Left kidney (tissue), 8 donors: Measurements from ENCODE around the gene SSBP3. TPM values are rescaled to one million over a fixed set of nuclear protein-coding genes. Genes with fewer than 3 reads are reported as not detected.
"Not testable (repeated sequence)": the region's sequence is repeated elsewhere in the genome, so short reads cannot be mapped to it uniquely, and the experiment has no call there.

Experiments used
- DNase-seq: peaks from one replicate; pipeline ENCODE4 v3.0.0-alpha.2; 2013
- long read RNA-seq, 8 donors: transcript quantifications; one replicate each; lab custom pipeline, GENCODE V29; 2026
- polyA plus RNA-seq: library from polyadenylated mRNA; unstranded; fragments of 120-200 nt; gene quantifications from one replicate; pipeline ENCODE4 v1.2.1, GENCODE V29; 2013; ENCODE audit not compliant: insufficient read length

The SSBP3 gene
- polyA plus RNA-seq: 118 TPM
- long read RNA-seq, donor 1, transcript SSBP3-203 (17 exons, 1,578 nt): major isoform, 9 of 31 reads
- long read RNA-seq, donor 1, transcript SSBP3-204 (18 exons, 2,077 nt): minor isoform, 5 of 31 reads
- long read RNA-seq, donor 1, partial matches to known transcripts: 15 of 31 reads
- long read RNA-seq, donor 1, other reads (novel, unspliced or antisense): 0 of 31 reads
- long read RNA-seq, donor 2, transcript SSBP3-203 (17 exons, 1,578 nt): major isoform, 10 of 76 reads
- long read RNA-seq, donor 2, partial matches to known transcripts: 48 of 76 reads
- long read RNA-seq, donor 2, other reads (novel, unspliced or antisense): 14 of 76 reads
- long read RNA-seq, donor 3, transcript SSBP3-204 (18 exons, 2,077 nt): major isoform, 5 of 7 reads
- long read RNA-seq, donor 3, partial matches to known transcripts: 0 of 7 reads
- long read RNA-seq, donor 3, other reads (novel, unspliced or antisense): 0 of 7 reads
- long read RNA-seq, donor 4: 0 reads
- long read RNA-seq, donor 5, transcript SSBP3-203 (17 exons, 1,578 nt): major isoform, 8 of 15 reads
- long read RNA-seq, donor 5, transcript SSBP3-204 (18 exons, 2,077 nt): minor isoform, 5 of 15 reads
- long read RNA-seq, donor 5, partial matches to known transcripts: 0 of 15 reads
- long read RNA-seq, donor 5, other reads (novel, unspliced or antisense): 0 of 15 reads
- long read RNA-seq, donor 6, transcript SSBP3-203 (17 exons, 1,578 nt): major isoform, 6 of 10 reads
- long read RNA-seq, donor 6, partial matches to known transcripts: 0 of 10 reads
- long read RNA-seq, donor 6, other reads (novel, unspliced or antisense): 0 of 10 reads
- long read RNA-seq, donor 7, transcript SSBP3-212 (4 exons, 862 nt): minor isoform, 5 of 14 reads
- long read RNA-seq, donor 7, transcript SSBP3-203 (17 exons, 1,578 nt): major isoform, 6 of 14 reads
- long read RNA-seq, donor 7, partial matches to known transcripts: 0 of 14 reads
- long read RNA-seq, donor 7, other reads (novel, unspliced or antisense): 0 of 14 reads
- long read RNA-seq, donor 8, partial matches to known transcripts: 0 of 8 reads
- long read RNA-seq, donor 8, other reads (novel, unspliced or antisense): 0 of 8 reads

DNA sequence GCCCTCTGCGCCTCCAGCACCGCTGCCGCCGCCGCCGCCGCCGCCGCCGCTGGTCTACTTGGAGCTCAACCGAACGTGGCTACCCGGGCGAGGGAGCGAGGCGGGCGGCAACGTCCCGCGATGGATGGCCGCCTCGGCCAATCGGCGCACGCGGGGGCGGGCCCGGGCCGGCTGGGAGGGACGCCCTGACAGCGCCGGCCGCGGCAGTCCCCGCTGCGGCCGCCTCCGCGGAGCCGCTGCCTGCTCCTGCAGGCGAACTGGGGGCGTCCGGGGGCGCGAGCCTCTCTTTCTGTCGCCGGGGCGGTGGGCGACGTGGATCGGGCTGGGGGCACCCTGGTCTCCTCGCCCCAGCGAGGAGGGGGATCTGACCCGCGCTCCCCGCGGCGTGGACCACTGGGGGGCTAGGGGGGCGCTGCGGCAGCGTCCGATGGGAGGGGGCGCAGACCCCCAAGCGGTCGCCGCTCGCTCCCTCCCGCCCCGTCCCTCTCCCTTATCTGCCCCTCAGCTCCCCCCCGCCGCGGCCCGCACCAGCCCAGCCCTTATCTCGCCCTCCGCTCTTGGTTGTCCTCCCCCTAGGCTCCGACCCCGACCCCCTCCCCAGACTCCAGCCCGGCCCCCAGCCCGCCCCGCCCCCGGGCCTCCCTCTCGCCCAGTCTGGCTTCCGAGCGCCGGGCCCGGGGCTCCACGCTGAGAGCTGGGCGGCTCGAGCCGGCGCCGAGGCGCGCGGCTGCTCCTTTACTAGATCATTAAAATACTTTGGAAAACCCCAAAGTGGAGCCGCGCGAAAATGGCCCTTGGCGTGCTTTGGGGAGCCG, at the start of gene SSBP3:
SSBP3 (minus strand) TSS at position 56 of the 815 bp plus-strand sequence.
- peak; percentile 94 for DNase-seq

DNA sequence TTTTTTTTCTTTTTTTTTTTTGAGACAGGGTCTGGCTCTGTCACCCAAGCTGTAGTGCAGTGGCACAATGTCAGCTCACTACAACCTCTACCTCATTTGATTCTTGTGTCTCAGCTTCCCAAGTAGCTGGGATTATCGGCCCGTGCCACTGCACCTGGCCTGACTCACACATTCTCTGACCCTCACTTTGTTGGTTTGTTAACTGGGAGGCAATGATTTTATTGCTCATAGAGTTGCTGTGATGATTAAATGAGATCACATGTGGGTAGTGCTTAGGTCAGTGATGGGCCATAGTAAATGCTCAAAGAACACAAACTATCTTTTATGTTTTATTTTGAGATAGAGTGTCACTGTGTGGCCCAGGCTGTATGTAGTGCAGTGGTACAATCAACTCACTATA, 47.3 kb upstream of the SSBP3 start:
- no peak for DNase-seq

DNA sequence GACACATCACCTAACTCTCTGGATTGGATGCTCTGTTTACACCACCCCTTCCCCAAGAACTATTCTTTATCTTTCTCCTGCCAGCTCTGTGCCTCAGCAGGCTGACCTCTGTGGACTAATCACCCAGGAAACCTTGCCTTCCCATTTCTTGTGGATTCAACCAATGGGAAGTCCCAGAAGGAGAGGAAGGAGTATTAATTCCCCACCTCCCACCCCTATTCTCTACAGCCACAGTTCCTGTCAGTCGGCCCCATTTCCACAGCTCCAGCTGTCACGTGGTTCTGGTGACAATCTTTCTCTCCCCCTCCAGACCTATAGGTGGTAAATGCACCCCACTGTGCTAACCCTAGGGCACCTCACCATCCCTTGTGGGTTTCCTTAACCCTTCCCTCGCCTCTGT, 46.8 kb upstream of the SSBP3 start:
- DNase-seq: no peak

DNA sequence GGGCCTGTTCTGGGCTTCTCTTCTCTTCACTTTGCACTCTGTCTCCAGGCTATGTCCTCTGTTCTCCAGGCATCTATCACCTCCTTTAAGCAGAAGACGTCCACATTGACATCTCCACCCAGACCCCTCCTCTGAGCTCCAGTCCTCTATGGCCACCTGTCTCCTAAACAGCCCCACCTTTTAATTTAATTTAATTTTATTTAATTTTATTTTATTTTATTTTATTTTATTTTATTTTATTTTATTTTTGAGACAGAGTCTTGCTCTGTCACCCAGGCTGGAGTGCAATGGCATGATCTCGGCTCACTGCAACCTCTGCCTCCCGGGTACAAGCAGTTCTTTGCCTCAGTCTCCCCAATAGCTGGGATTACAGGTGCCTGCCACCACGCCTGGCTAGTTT, 43.2 kb upstream of the SSBP3 start:
- not testable (repeated sequence) for DNase-seq

DNA sequence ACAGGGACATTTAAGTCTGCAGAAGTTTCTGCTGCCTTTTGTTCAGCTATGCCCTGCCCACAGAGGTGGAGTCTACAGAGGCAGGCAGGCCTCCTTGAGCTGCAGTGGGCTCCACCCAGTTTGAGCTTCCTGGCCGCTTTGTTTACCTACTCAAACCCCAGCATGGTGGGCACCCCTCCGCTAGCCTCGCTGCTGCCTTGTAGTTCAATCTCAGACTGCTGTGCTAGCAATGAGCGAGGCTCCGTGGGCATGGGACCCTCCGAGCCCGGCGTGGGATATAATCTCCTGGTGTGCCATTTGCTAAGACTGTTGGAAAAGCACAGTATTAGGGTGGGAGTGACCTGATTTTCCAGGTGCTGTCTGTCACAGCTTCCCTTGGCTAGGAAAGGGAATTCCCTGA, 42.6 kb upstream of the SSBP3 start:
- not testable (repeated sequence) for DNase-seq

DNA sequence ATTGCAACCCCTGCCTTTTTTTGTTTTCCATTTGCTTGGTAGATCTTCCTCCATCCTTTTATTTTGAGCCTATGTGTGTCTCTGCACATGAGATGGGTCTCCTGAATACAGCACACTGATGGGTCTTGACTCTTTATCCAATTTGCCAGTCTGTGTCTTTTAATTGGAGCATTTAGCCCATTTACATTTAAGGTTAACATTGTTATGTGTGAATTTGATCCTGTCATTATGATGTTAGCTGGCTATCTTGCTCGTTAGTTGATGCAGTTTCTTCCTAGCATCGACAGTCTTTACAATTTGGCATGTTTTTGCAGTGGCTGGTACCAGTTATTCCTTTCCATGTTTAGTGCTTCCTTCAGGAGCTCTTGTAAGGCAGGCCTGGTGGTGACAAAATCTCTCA, 40.9 kb upstream of the SSBP3 start:
- not testable (repeated sequence) for DNase-seq

DNA sequence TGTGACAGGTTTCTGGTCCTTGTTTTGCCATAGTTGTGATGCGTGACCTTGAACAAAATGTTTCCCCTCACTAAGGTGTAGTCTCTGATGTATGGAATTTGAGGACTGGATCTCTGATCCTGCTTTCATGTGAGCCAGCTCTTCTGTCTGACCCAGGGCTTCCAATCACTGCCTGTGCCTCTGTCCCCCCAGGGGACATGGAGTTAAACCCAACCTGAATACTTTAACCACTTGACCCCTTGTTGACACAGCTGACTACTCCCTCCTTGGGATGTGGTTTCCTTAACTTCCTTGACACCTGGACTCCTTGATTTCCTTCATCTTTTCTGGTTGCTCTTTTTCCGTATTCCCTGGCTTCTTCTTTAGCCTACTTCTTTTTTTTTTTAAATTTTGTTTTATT, 36.0 kb upstream of the SSBP3 start:
- DNase-seq: no peak

DNA sequence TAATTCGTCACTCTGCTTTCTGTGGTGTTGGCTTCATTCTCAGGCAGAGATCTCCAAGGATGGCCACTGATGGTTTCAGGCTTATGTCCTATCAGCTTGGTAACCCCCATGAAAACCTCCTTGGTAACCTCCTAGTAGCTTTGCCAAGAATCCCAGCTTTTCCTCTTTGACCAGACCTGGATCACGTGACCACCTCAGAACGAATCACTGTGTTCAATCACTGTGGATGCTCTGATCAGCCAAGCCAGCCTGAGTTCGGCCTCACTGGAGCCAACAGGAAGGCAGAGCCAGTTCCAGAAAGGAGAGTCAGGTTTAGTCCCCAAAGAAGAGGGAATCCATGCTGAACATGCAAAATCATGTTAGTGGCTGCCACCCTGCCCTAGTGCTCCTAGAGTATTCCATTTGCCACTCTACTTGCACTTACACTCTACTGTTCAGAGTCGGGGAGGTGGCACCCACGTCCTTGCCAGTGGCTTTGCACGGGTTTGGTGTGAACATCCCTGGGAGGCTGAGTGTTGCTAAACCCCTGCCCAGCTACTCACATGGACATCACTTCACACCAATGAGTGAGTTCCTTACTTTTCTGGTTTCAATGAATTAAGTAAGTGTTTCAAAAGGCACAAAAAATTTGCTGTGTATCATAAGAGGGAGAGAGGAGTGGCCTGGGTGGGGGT, 33.5 kb upstream of the SSBP3 start:
- no peak for DNase-seq

DNA sequence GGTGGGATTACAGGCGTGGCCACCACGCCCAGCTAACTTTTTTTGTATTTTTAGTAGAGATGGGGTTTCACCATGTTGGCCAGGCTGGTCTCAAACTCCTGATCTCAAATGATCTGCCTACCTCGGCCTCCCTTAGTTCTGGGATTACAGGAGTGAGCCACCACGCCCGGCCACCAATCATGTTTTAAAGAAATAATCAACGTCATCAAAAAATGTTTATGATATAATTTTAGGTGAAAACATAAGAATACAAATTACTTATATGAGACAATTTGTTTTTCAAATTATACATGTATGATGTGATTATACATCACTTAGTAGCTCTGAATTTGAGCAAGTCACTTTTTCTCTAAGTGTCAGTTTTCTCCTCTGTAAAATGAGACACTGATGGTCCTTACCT, 31.6 kb upstream of the SSBP3 start:
- DNase-seq: no peak

DNA sequence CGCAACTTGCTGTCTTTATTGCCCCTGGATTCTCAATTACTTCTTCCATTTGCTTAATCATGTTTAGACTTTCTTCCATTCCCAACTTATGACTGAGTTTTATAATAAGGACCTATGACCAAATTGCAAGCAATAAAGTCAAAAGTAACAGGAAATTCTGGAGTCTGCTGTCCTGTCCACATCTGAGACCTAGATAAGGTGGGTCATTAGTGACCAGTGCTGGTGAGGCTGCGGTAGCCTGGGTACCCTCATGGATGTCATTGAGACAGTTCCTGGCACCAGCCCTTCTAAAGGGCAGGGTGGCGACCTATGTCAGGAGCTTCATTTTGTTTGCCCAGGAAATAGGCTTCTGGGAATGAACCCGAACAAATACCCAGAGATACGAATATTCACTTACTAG, 30.6 kb upstream of the SSBP3 start:
- DNase-seq: no peak

DNA sequence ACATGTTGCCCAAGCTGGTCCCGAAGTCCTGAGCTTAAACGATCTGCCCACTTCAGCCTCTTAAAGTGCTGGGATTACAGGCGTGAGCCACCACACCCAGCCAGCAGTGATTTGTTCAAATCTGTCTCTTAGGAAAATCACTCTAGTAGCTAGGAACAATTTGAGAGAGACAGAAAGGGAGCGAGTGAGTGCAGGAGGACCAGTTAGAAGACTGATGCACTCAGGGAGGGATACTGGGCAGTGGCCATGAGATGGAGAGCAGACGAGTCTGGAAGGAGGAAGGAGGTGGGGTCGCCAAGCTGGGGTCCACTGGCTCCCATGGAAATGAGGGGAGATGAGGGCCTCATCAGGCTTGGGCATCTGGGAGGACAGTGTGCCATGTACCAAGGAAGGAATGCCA, 23.6 kb upstream of the SSBP3 start:
- DNase-seq: no peak

DNA sequence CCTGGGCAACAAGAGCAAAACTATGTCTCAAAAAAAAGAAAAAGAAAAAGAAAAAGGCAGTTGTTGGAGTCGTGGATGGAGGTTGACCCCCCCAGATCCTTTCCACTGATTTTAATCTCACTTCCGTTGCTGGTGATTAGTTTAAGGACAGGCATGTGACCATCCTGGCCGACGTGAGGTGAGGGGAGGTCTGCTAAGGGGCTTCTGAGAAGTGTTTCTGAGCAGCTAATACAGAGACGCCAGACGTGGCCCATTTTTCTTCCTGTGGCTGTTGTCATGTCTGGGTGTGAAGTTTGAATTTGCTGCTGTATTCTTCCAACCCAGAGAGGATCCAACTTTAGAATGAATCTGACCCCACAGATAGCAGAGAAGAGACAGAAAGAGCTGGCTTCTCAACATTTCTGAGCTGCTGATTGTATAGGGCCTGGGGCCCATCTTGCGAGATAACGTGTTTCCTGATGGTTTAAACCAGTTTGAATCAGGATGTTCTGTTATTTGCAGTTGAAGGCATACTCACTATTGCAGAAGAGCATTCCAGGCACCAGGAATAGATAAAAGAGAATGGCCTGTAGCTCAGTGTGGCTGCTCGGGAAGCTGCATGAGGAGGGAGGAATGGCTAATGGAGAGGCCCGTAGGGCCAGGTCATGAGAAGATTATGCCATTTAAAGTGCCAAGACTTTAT, 22.8 kb upstream of the SSBP3 start:
- no peak for DNase-seq

DNA sequence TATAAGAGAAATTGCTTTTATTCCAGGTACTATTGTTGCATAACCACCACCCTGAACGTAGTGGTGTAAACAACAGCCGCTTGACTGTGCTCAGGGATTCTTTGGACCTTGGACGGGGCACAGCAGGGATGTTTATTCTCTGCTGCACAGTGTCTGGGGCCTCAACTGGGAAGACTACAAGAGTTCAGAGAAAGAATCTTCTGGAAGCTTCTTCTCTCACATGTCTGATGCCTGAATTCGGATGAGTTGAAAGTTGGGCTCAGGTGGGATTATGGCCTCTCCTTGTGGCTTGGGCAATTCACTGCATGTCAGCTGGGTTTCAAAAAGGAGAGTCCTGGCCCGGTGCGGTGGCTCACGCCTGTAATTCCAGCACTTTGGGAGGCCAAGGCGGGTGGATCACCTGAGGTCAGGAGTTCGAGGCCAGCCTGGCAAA, 19.0 kb upstream of the SSBP3 start:
- DNase-seq: no peak

DNA sequence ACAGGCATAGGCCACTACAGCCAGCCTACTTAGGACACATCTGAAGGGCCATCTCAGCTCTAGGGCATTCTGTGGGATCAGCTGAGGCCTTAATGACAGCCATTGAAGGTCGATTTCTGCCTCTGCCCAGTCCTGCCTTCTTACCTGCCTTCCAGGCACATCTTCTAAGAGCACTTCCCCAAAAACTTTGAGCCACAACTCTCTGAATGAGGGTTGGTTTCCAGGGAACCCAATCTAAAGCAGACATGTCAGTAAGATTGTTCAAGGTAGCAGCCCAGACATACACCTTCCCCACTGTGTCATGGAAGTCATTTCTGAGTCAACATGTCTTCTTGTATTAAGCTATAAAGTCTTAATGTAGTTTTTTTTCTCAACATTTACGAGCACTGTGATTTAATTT, 18.2 kb upstream of the SSBP3 start:
- no peak for DNase-seq

DNA sequence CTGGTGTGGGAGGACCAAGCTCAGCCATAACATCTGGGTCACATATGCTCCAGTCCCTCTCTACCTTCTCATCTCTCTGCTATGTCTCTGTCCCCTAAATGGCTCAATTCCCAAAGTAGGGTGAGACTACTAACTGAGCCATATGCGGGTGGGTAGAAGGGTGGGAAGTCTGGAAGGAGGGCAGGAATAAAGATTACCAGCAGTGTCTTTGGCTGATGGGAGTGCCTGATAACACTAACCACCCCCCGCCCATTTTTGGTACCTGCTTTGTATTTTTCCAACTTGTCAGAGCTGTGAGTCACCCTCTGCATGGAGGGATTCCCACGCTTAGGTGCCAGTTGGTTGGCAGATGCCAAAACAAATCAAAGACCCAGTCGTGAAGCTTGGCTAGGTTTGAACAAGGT, 14.9 kb upstream of the SSBP3 start:
- no peak for DNase-seq

DNA sequence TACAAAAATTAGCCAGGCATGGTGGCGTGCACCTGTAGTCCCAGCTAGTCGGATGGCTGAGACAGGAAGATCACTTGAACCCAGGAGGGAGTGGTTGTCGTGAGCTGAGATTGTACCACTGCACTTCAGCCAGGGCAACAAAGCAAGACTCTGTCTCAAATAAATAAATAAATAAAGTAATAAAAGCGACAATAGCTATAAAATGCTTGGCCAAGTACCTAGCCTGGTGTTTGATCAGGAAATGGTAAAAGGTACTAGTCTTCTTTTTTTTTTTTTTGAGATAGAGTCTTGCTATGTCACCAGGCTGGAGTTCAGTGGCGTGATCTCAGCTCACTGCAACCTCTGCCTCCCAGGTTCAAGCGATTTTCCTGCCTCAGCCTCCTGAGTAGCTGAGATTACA, 12.4 kb upstream of the SSBP3 start:
- DNase-seq: not testable (repeated sequence)

DNA sequence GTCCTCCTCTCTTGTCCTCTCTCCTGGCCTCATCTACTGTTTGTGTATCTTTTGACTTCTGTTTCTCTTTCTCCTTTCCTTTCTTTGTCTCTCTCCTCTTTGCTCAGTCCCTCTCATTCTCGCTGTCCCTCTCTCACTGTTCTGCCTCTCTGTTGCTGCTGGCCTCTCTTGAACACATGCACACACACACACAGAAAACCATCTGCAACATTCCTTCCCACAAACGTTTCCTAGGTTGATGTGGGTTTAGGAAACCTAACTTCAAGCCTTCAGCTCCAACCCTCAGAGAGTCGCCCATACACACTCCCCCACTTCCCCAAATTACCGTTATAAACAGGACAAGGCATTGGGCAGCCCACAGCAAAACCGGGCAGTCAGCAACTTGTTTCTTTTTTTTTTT, 10.9 kb upstream of the SSBP3 start:
- DNase-seq: no peak

DNA sequence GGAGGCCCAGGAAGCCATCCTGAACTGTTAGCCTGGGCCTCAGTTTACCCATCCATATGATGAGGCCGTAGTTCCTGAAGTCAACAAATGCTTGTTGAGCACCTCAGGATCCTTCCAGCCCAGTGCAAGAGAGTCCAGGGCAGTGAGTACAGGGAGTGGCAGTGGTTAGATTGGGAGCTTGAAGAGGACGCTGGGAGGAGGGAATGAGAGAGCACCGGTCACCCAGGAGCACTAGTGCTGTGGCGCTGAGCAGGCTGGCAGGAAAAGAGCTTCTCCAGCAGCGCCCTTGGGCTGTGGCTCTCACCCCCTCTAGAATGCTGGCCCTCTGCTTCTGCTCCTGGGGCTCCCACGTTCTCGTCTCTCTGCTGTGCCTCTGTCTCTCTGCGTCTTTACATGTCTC, 10.2 kb upstream of the SSBP3 start:
- DNase-seq: no peak

DNA sequence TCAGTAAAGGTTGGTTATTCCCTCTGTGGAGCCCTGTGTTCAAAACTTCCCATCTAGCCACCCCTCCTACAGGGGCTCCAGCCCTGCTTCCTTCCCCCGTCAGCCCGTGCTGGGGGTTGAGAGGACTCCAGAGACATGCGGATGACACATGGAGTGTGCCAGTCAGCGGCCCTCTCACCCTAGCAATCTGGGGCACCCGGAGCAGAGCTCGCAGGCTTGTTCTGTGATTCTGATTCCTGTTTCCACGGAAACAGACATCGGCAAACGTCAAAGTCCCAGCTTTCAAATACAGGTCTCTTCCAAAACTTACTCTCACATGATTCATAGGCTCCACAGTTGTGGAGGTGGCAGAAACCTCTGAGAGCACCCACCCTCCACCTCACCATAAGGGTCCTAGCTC, 9.8 kb upstream of the SSBP3 start:
- DNase-seq: no peak

DNA sequence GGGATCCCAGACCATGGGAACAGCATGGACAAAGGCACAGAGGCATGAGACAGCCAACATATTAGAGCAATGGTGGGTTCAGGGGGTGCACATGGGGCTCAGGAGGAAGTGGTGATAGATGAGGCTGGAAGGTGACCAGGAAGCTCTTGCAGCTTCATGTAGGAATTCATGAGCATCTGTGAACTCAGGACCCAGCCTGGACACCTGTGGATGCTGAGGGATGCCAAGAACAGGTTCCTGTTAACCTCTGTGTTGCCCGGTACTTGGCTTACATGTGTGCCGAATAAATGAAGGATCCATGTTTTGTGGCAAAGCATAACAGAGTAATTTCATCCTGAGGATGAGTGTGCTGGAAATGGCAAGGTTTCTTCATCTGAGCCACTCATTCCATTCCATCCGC, 9.3 kb upstream of the SSBP3 start:
- DNase-seq: no peak

DNA sequence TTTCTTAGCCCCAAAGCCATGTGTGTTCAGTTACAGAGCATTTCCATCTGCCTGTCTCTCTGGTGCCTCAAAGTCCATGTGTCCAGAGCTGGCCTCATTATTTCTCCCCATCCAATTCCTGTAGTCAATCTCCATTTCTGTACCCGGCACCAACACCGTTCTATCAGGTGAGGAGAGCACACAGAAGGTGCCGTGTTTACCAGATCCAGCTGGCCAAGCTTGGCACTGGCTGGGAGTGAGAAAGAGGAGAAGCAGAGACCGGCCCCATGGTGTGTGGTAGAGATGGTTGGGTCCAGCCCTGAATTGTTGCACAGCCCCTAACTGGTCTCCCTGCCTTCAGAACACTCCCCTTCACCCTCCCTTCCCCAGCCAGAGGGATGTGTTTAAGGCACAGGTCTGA, 7.5 kb upstream of the SSBP3 start:
- no peak for DNase-seq
